ENCODE results near the gene SPRING1.
A peak's percentile ranks its signal among the peaks of the same experiment; 100 is the strongest.

Gene SPRING1

DNA sequence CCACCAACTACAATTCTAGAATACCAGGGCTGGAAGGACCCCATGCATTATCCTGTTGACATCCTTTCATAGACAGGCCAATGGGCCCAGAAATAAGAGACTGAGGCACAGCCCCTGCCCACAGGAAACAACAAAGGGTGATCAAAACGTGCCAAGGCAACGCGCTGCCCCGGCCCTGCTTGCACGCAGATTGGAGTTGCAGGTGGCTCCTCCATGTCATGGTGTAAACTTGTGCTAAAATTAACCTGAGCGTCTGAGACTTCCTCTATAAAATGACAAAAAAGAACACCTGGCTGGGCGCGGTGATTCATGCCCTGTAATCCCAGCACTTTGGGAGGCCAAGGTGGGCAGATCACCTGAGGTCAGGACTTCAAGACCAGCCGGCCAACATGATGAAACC, 30.1 kb downstream of the SPRING1 start:
- Histone ChIP-seq H3K9ac (ENCODE audit: low read depth, low read length, poor library complexity, severe bottlenecking) (no peak overlapping the region), H3K79me2 (ENCODE audit: insufficient read depth, low read length) (no peaks in the 10 kb centered on the region), H3K4me2 (ENCODE audit: low read depth, low read length, poor library complexity, severe bottlenecking) (no peak overlapping the region), H3K27me3 (ENCODE audit: insufficient read depth, low read length, poor library complexity, severe bottlenecking) (no peaks in the 10 kb centered on the region), H3K9me2 (replicated peaks; ENCODE audit: low read depth, low read length) (no peaks in the 10 kb centered on the region), H4K20me1 (ENCODE audit: insufficient read depth, low read length, poor library complexity, severe bottlenecking) (no peaks in the 10 kb centered on the region), H3F3A (ENCODE audit: low read depth) (no peaks in the 10 kb centered on the region), H3K36me3 (ENCODE audit: insufficient read depth, low read length) (no peaks in the 10 kb centered on the region), H3K9me3 (ENCODE audit: insufficient read depth, low read depth, low read length) (no peaks in the 10 kb centered on the region), H3K4me3 (ENCODE audit: low read length, poor library complexity, severe bottlenecking) (no peak overlapping the region), H2AFZ (ENCODE audit: low read length) (no peak overlapping the region), H3K4me1 (ENCODE audit: insufficient read depth, low read length, poor library complexity, severe bottlenecking) (no peaks in the 10 kb centered on the region)
- no peak for TF ChIP-seq EZH2phosphoT487 (IDR thresholded peaks at IDR 0.05; ENCODE audit: borderline replicate concordance)
- TF ChIP-seq, protein P1, sequence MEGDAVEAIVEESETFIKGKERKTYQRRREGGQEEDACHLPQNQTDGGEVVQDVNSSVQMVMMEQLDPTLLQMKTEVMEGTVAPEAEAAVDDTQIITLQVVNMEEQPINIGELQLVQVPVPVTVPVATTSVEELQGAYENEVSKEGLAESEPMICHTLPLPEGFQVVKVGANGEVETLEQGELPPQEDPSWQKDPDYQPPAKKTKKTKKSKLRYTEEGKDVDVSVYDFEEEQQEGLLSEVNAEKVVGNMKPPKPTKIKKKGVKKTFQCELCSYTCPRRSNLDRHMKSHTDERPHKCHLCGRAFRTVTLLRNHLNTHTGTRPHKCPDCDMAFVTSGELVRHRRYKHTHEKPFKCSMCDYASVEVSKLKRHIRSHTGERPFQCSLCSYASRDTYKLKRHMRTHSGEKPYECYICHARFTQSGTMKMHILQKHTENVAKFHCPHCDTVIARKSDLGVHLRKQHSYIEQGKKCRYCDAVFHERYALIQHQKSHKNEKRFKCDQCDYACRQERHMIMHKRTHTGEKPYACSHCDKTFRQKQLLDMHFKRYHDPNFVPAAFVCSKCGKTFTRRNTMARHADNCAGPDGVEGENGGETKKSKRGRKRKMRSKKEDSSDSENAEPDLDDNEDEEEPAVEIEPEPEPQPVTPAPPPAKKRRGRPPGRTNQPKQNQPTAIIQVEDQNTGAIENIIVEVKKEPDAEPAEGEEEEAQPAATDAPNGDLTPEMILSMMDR (conservative IDR thresholded peaks at IDR 0.05; ENCODE audit: low read length): no peak

DNA sequence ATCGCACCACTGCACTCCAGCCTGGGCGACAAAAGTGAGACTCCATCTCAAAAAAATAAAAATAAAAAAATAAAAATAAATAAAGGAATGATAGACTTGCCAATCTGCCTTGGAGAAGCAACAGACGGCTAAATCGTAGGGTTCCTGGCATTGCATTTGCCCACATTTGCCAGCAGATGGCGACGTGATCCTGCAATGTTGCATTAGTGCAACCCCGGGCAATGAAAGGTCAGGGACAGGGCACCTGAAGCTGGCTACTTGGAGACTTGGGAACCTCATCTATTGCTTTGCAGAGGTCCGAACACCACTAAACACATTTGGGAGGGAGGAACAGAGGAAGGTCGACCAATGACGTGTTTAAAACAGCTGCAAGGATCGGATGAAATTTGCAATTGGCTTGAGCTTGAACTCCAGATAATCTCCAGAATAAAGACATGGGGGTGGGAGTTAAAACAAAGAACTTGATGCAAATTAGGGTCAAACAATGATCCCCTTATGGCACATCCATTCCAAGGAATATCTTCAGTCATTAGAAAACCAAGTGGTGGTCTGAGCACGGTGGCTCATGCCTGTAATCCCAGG, 34.6 kb downstream of the SPRING1 start:
- no peak overlapping the region for H3K4me3 ChIP-seq (ENCODE audit: low read length, poor library complexity, severe bottlenecking)
- no peak for TF ChIP-seq EZH2phosphoT487 (IDR thresholded peaks at IDR 0.05; ENCODE audit: borderline replicate concordance)
- TF ChIP-seq, protein P1 (conservative IDR thresholded peaks at IDR 0.05; ENCODE audit: low read length): peak; percentile 88
- H2AFZ ChIP-seq (ENCODE audit: low read length): no peak overlapping the region
- H3K9me2 ChIP-seq (replicated peaks; ENCODE audit: low read depth, low read length): no peaks in the 10 kb centered on the region
- no peak overlapping the region for H3K4me2 ChIP-seq (ENCODE audit: low read depth, low read length, poor library complexity, severe bottlenecking)
- no peaks in the 10 kb centered on the region for H3F3A ChIP-seq (ENCODE audit: low read depth)
- no peaks in the 10 kb centered on the region for H3K79me2 ChIP-seq (ENCODE audit: insufficient read depth, low read length)
- no peaks in the 10 kb centered on the region for H3K36me3 ChIP-seq (ENCODE audit: insufficient read depth, low read length)
- no peaks in the 10 kb centered on the region for H3K9me3 ChIP-seq (ENCODE audit: insufficient read depth, low read depth, low read length)
- no peaks in the 10 kb centered on the region for H3K27me3 ChIP-seq (ENCODE audit: insufficient read depth, low read length, poor library complexity, severe bottlenecking)
- H4K20me1 ChIP-seq (ENCODE audit: insufficient read depth, low read length, poor library complexity, severe bottlenecking): no peaks in the 10 kb centered on the region
- no peaks in the 10 kb centered on the region for H3K4me1 ChIP-seq (ENCODE audit: insufficient read depth, low read length, poor library complexity, severe bottlenecking)
- no peak overlapping the region for H3K9ac ChIP-seq (ENCODE audit: low read depth, low read length, poor library complexity, severe bottlenecking)

DNA sequence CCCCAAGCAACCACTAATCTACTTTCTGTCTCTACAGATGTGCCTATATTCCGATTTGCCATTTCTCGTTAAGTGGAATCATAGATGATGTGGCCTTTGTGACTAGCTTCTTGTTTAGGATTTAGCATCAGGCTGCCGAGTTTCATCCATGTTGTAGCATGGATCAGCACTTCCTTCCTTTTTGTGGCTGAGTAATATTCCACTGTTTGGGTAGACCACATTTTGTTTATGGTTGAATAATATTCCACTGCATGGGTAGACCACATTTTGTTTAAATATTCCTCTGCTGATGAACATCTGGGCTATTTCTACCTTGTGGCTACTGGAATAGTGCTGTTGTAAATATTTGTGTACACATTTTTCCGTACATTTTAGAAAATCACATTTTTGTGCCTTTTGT, 36.4 kb downstream of the SPRING1 start:
- no peak for TF ChIP-seq EZH2phosphoT487 (IDR thresholded peaks at IDR 0.05; ENCODE audit: borderline replicate concordance)
- TF ChIP-seq, protein P1 (conservative IDR thresholded peaks at IDR 0.05; ENCODE audit: low read length): no peak
- Histone ChIP-seq H3K9ac (ENCODE audit: low read depth, low read length, poor library complexity, severe bottlenecking) (no peak overlapping the region), H3K4me3 (ENCODE audit: low read length, poor library complexity, severe bottlenecking) (no peak overlapping the region)

More for the DNA sequence above, 36.4 kb downstream of the SPRING1 start:
- no peaks in the 10 kb centered on the region for H3K36me3 ChIP-seq (ENCODE audit: insufficient read depth, low read length)
- H3K9me2 ChIP-seq (replicated peaks; ENCODE audit: low read depth, low read length): no peaks in the 10 kb centered on the region
- H3K4me1 ChIP-seq (ENCODE audit: insufficient read depth, low read length, poor library complexity, severe bottlenecking): no peaks in the 10 kb centered on the region
- no peak overlapping the region for H3K4me2 ChIP-seq (ENCODE audit: low read depth, low read length, poor library complexity, severe bottlenecking)
- H3K9me3 ChIP-seq (ENCODE audit: insufficient read depth, low read depth, low read length): no peaks in the 10 kb centered on the region
- H3K79me2 ChIP-seq (ENCODE audit: insufficient read depth, low read length): no peaks in the 10 kb centered on the region
- H4K20me1 ChIP-seq (ENCODE audit: insufficient read depth, low read length, poor library complexity, severe bottlenecking): no peaks in the 10 kb centered on the region
- H3K27me3 ChIP-seq (ENCODE audit: insufficient read depth, low read length, poor library complexity, severe bottlenecking): no peaks in the 10 kb centered on the region
- no peaks in the 10 kb centered on the region for H3F3A ChIP-seq (ENCODE audit: low read depth)
- H2AFZ ChIP-seq (ENCODE audit: low read length): no peak overlapping the region
